ENCODE results near the gene EPB41L4A.

The EPB41L4A gene

GRCh38 chr5:112257005-112257404 is 162.1 kb downstream of the EPB41L4A start:
- DNase-seq (ENCODE audit: low spot score) = no peak
- no peak for TF ChIP-seq CTCF (IDR thresholded peaks at IDR 0.05; ENCODE audit: extremely low read depth, missing control alignments)

- no peak for DNase-seq (ENCODE audit: low spot score)
- no peak for TF ChIP-seq CTCF (IDR thresholded peaks at IDR 0.05; ENCODE audit: extremely low read depth, missing control alignments)
These were observed 164.8 kb downstream of the EPB41L4A start for GRCh38 chr5:112254303-112254702.

GRCh38 chr5:112253478-112254250 is 165.4 kb downstream of the EPB41L4A start:
- no peak for DNase-seq (ENCODE audit: low spot score)
- no peak for TF ChIP-seq CTCF (IDR thresholded peaks at IDR 0.05; ENCODE audit: extremely low read depth, missing control alignments)

- no peak for DNase-seq (ENCODE audit: low spot score)
- TF ChIP-seq CTCF (IDR thresholded peaks at IDR 0.05; ENCODE audit: extremely low read depth, missing control alignments) = no peak
These were observed 168.5 kb downstream of the EPB41L4A start for GRCh38 chr5:112250551-112250950.

GRCh38 chr5:112248623-112249022 is 170.5 kb downstream of the EPB41L4A start:
- TF ChIP-seq CTCF (IDR thresholded peaks at IDR 0.05; ENCODE audit: extremely low read depth, missing control alignments) = no peak
- DNase-seq (ENCODE audit: low spot score) = no peak

- no peak for DNase-seq (ENCODE audit: low spot score)
These were observed 171.1 kb downstream of the EPB41L4A start for GRCh38 chr5:112247960-112248359.

More at GRCh38 chr5:112247960-112248359, 171.1 kb downstream of the EPB41L4A start:
- no peak for TF ChIP-seq CTCF (IDR thresholded peaks at IDR 0.05; ENCODE audit: extremely low read depth, missing control alignments)

All from GM20000 (cell line).